GM12875 (cell line): Measurements from ENCODE around the gene AQP2.

ENCODE experiments used
- H3K4me3 ChIP-seq: one replicate; pipeline ENCODE4 v1.5.1; 2011; ENCODE audit warnings: low read depth, low read length, control low read depth
- CTCF ChIP-seq: IDR thresholded peaks from 2 replicates; pipeline ENCODE4 v1.5.1; 2011; ENCODE audit warnings: low read depth, mild to moderate bottlenecking, control low read depth, inconsistent platforms, low read length, moderate library complexity, borderline replicate concordance; ENCODE audit not compliant: insufficient read depth

Gene AQP2

GRCh38 chr12:50006280-50006679, 55.7 kb downstream of the AQP2 start:
- no peak overlapping the region for H3K4me3 ChIP-seq
- no peak for TF ChIP-seq CTCF

DNA sequence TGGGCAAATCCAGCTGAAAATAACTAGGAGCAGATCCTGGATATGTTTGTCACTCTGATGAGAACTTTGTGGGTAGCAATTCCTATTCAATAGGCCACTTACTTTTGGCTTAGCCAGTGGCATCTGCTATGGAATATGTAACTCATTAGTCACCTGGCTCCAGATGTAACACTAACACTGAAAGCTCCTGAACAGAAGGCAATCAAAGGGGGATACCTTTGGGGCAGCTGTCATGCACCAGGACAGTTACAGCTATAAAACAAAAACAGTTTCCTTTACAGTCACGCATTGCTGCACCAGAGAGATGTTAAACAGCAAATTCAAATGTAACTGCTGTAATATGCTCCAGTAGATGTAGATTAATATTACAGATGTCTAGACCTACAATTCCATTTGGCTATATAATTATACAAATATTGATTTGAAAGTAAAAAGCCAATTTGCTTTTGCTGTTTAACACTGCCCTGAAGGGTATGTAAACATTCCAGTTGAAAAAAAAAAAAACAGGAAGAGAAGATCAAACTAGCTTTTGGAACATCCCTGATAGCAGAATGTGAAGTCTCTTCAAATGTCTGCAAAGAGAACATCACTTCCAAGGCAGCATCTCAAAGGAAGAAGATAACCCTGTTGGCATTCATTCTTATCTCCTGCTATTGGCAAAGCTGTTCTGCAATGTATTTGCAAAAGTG, 56.4 kb downstream of the AQP2 start:
- no peak overlapping the region for H3K4me3 ChIP-seq
- no peak for TF ChIP-seq CTCF
